CD4-positive, alpha-beta T cell treated with Interferon alpha-2 for 1 hour (primary cell): ENCODE results near the gene GRB10.

Experiments used
- DNase-seq, 2 donors: peaks; one replicate each; pipeline ENCODE4 v3.0.0-alpha.2; 2020 to 2022

The GRB10 gene

GRCh38 chr7:50665403-50666123 lies 117.1 kb downstream of the GRB10 start:
- DNase-seq, result no peak

- DNase-seq, result no peak
Measured at GRCh38 chr7:50664937-50665336, 117.8 kb downstream of the GRB10 start.

- no peak for DNase-seq
Measured at GRCh38 chr7:50664461-50664922, 118.2 kb downstream of the GRB10 start.

DNA sequence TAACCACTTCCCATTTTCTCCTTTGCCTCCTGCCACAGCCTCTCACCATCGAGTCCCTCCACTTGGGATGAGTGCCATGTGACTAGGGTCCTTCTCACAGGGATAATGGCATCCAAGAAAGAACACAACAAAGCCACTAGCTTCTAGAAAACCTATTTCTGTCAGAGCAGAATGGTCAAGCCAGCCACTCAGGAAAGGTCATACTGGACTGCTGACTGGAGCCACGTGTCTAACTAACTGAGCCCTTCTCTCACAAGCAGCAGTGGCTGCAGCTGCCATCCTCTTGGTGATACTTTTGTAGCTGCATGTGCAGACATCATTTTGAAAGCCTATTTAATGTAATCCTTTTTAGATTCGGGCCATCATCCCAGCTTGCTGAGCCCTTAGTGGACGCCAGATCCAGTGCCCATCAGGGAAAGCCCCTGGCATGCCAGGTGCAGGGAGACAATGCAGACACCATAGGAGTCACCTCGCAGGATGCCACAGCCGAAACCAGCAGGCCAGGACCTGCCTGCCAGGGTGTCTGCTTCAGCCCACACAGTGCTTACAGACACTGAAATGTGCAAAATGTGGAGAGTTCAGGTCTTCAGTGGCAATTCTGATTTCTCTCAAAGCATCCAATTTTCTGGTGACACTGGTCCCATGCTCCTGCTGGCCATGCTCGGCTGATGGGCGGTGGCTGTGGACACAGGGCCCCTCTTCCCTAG lies 119.1 kb downstream of the GRB10 start:
- DNase-seq, result no peak

GRCh38 chr7:50662996-50663395 lies 119.7 kb downstream of the GRB10 start:
- no peak for DNase-seq

- DNase-seq, result peak in 1 of 2 donors; percentile 44
Measured at GRCh38 chr7:50662041-50662694, 120.5 kb downstream of the GRB10 start.

DNA sequence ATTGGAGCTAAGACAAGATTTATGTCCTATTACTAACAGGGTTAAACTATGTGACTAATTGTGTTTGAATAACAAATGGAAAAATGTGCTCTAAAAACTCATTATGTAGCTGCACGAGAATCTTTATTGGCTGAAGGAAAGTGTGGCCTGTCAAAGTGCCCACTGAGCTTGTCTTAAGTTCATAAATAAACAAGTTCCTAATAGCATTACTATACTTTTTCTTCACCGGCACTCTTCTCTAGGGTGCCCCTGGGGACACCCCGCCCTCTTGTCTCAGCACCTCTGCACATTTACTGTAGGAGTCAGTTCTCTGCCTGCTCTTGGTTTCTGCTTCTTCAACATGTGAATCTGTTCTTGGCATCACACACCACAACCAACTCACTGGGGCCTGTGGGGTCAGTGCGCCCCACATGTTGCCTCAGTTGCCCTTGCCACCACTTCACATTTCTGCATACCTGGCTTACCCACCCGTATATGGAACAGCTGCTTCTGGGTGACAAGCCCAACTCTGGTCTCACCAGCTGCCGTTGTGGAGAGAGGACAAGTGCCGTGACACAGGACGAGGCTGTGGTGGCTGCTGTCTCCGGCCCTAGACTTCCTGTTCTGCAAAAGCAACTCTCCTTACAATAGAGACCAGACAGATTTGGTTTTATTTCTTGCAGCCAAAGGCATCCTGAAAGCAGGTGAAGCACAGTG lies 121.2 kb downstream of the GRB10 start:
- DNase-seq, result peak in 1 of 2 donors; percentile 23

- DNase-seq, result no peak
Measured at GRCh38 chr7:50660830-50661175, 121.9 kb downstream of the GRB10 start.

DNA sequence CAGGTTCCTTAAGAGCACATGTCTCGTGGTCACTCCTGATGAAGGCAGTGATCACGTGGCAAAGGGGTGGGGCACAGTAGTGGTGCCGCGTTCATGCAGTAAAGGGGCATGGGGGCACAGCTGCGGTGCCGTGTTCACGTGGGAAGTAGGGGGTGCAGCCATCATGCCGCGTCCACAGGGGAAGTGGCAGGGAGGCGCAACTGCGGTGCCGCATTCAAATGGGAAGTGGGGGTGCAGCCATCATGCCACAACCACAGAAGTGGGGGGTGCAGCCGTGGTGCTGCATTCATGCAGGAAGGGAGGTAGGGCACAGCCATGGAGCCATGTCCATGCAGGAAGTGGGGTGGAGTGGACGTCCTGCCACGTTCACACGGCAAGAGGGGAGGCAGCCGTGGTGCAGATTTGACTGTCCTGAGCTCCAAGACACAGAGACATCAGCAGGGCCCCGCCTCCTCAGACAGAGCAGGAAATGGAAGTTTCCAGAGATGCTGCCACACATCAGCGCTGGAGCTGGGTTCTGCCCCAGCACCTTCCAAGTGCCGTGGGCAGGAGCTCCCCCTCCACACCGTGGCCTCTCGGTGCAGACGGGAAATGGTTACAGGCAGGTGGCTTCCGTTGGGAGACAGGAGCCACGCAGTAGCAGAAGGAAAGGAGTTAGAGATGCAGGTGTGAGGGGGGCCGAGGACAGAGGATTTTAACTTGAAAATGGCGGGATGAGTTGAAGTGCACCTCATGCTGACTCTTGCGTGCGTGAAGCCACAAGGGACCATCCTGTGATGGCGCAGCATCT lies 122.5 kb downstream of the GRB10 start:
- peak; percentile 37 to 61 for DNase-seq

GRCh38 chr7:50659329-50659965 lies 123.2 kb downstream of the GRB10 start:
- DNase-seq, result no peak

- no peak for DNase-seq
Measured at GRCh38 chr7:50658696-50659095, 124.0 kb downstream of the GRB10 start.

- no peak for DNase-seq
Measured at GRCh38 chr7:50657912-50658311, 124.8 kb downstream of the GRB10 start.

- no peak for DNase-seq
Measured at GRCh38 chr7:50657341-50657873, 125.3 kb downstream of the GRB10 start.

GRCh38 chr7:50656141-50656895 lies 126.4 kb downstream of the GRB10 start:
- no peak for DNase-seq

DNA sequence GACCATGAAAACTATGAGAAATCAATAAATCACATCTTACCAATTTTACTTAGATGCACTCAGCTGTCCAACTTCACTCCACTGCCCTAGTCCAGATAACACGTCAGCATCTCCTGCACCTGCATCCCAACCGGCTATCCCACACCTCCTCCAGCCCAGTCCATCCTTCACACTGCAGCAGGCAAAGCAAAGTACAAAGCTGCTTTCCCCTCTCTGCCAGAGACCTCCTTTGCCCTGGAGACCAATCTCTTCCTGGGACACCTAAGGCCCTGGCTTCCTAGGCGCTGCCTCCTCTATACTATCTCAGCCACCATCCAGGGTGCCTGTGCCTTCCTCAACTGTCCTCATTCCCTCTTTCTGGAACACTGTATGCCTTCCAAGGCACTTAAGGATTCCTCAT lies 127.2 kb downstream of the GRB10 start:
- DNase-seq, result no peak

- DNase-seq, result no peak
Measured at GRCh38 chr7:50655020-50655419, 127.7 kb downstream of the GRB10 start.

- no peak for DNase-seq
Measured at GRCh38 chr7:50653981-50654425, 128.7 kb downstream of the GRB10 start.

GRCh38 chr7:50653126-50653864 lies 129.4 kb downstream of the GRB10 start:
- DNase-seq, result no peak

DNA sequence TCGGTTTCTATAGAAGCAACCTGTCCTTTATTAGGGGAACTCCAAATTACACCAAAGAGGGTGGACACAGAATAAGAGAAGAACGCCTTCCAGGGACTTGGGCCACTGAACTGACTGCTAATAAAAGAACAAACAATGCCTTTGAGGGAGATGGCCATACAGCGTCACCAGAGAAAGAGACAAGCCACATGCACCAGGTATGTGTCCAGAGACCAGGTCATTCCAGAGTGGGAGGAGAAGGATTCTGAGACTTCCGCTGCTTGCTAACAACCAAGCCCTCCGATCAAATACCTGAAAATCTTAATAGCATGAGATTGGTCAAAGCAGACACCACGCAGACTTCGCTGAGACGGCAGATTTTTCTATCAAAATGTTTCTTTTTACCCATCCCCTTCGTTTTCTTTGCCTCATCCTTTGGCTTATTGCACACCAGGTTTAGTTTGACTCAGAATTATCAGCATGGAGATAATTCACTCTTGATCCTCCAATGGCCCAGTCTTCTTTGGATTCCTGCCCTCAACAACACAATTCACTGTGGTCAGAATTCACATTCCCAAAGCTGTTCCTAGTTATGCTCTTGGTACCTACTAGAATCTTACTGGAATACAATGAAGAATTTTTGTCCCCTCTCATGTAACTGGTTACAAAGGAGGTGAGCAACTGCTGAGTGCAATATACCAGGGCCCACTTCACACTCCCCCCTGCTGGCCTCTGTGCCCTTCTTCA lies 130.1 kb downstream of the GRB10 start:
- no peak for DNase-seq
